Calu3 (cell line): Measurements from ENCODE around the gene SLC22A25. TPM values are rescaled to one million over a fixed set of nuclear protein-coding genes. Genes with fewer than 3 reads are reported as not detected.
"Not testable (repeated sequence)": the region's sequence is repeated elsewhere in the genome, so short reads cannot be mapped to it uniquely, and the experiment has no call there.

ENCODE experiments used
- BruUV-seq: library from RNA; stranded (reverse); fragments of 400-500 nt; replicated peaks from 2 replicates; lab custom pipeline; 2021; lab: Mats Ljungman, UMichigan
- CTCF ChIA-PET: fragments of 300-600 bp; sonication (Branson Sonifier 250); formaldehyde crosslinking; loops from one replicate; lab custom pipeline; 2022; ENCODE audit warnings: antibody characterized with exemption; lab: Charles Lee
- DNase-seq: peaks from one replicate; pipeline ENCODE4 v3.0.0; 2022
- H3K27ac Mint-ChIP-seq: one replicate; pipeline ENCODE4 v1.8.0; 2022; ENCODE audit warnings: mixed read lengths; ENCODE audit not compliant: unreplicated experiment
- H3K27me3 Mint-ChIP-seq: one replicate; pipeline ENCODE4 v1.8.0; 2022; ENCODE audit warnings: mixed read lengths; ENCODE audit not compliant: unreplicated experiment
- H3K36me3 Mint-ChIP-seq: one replicate; pipeline ENCODE4 v1.8.0; 2022; ENCODE audit warnings: mild to moderate bottlenecking, moderate library complexity, mixed read lengths; ENCODE audit not compliant: insufficient read depth, unreplicated experiment
- H3K4me1 Mint-ChIP-seq: one replicate; pipeline ENCODE4 v1.8.0; 2022; ENCODE audit warnings: mild to moderate bottlenecking, low read depth, mixed read lengths; ENCODE audit not compliant: unreplicated experiment
- H3K4me3 Mint-ChIP-seq: one replicate; pipeline ENCODE4 v1.8.0; 2022; ENCODE audit warnings: mild to moderate bottlenecking, low read depth, moderate library complexity, mixed read lengths; ENCODE audit not compliant: unreplicated experiment
- H3K9me3 Mint-ChIP-seq: one replicate; pipeline ENCODE4 v1.8.0; 2022; ENCODE audit warnings: low read depth, mixed read lengths; ENCODE audit not compliant: unreplicated experiment
- CTCF ChIP-seq: fragments of 200-600 bp; IDR thresholded peaks from one replicate; pipeline ENCODE4 v1.8.0; 2022; ENCODE audit warnings: antibody characterized with exemption; ENCODE audit not compliant: unreplicated experiment
- intact Hi-C: fragments of 100-400 bp; cut with micrococcal nuclease; formaldehyde crosslinking; loops from one replicate; pipeline ENCODE4 v1.10.0; 2022; ENCODE audit not compliant: unreplicated experiment
- total RNA-seq: library from RNA; stranded (reverse); gene quantifications from 2 replicates; pipeline ENCODE4 v1.2.3, GENCODE V29; 2022

The SLC22A25 gene
- total RNA-seq, 1 experiment from 2014 or later: not detected

- TF ChIP-seq CTCF: no peak
- no peak overlapping the region for H3K4me3 Mint-ChIP-seq
- BruUV-seq: no TSS peak
- CTCF ChIA-PET: no interaction called here
- intact Hi-C loops: no loop called here
- no peak overlapping the region for H3K27ac Mint-ChIP-seq
- H3K27me3 Mint-ChIP-seq: peaks cover 96% of the 10 kb centered on the region
- peaks cover 7% of the 10 kb centered on the region for H3K9me3 Mint-ChIP-seq
- H3K4me1 Mint-ChIP-seq: no peaks in the 10 kb centered on the region
- H3K36me3 Mint-ChIP-seq: no peaks in the 10 kb centered on the region
- DNase-seq: no peak
Measured at GRCh38 chr11:63240098-63240497, 3.3 kb downstream of the SLC22A25 start.

- Mint-ChIP-seq H3K27ac (no peak overlapping the region), H3K4me3 (no peak overlapping the region), H3K27me3 (peaks cover 98% of the 10 kb centered on the region), H3K9me3 (peaks cover 7% of the 10 kb centered on the region), H3K4me1 (no peaks in the 10 kb centered on the region), H3K36me3 (no peaks in the 10 kb centered on the region)
- intact Hi-C loops: no loop called here
- TF ChIP-seq CTCF: no peak
- DNase-seq: no peak
- CTCF ChIA-PET: no interaction called here
- BruUV-seq: no TSS peak
Measured at GRCh38 chr11:63239254-63239653, 4.1 kb downstream of the SLC22A25 start.

GRCh38 chr11:63237413-63237812 is 6.0 kb downstream of the SLC22A25 start:
- H3K27me3 Mint-ChIP-seq: peaks cover 98% of the 10 kb centered on the region
- peaks cover 9% of the 10 kb centered on the region for H3K9me3 Mint-ChIP-seq
- no peaks in the 10 kb centered on the region for H3K4me1 Mint-ChIP-seq
- BruUV-seq: no TSS peak
- intact Hi-C loops: no loop called here
- H3K4me3 Mint-ChIP-seq: no peak overlapping the region
- no peak for DNase-seq
- H3K36me3 Mint-ChIP-seq: no peaks in the 10 kb centered on the region
- CTCF ChIA-PET: no interaction called here
- H3K27ac Mint-ChIP-seq: no peak overlapping the region
- TF ChIP-seq CTCF: no peak

- H3K27ac Mint-ChIP-seq, intact Hi-C loops, DNase-seq, CTCF ChIA-PET, H3K4me1 Mint-ChIP-seq, BruUV-seq, H3K9me3 Mint-ChIP-seq, H3K4me3 Mint-ChIP-seq, H3K36me3 Mint-ChIP-seq: not testable (repeated sequence)
- peaks cover 95% of the 10 kb centered on the region for H3K27me3 Mint-ChIP-seq
Measured at GRCh38 chr11:63235471-63236461, 7.6 kb downstream of the SLC22A25 start.

- Mint-ChIP-seq H3K9me3 (peaks cover 3% of the 10 kb centered on the region), H3K36me3 (no peaks in the 10 kb centered on the region), H3K4me3 (no peak overlapping the region), H3K4me1 (no peaks in the 10 kb centered on the region), H3K27ac (no peak overlapping the region), H3K27me3 (peaks cover 77% of the 10 kb centered on the region)
- no TSS peak for BruUV-seq
- DNase-seq: no peak
- CTCF ChIA-PET: no interaction called here
- no peak for TF ChIP-seq CTCF
- intact Hi-C loops: no loop called here
Measured at GRCh38 chr11:63229815-63230214, 13.6 kb downstream of the SLC22A25 start.
